DMS153 treated with DMSO at 0.1 percent for 48 hours (cell line): Measurements from ENCODE around the gene RNF224.

Experiments used
- DNase-seq: peaks from one replicate; lab custom pipeline; 2025; ENCODE audit not compliant: unreplicated experiment; lab: John Stamatoyannopoulos, UW

The RNF224 gene

DNA sequence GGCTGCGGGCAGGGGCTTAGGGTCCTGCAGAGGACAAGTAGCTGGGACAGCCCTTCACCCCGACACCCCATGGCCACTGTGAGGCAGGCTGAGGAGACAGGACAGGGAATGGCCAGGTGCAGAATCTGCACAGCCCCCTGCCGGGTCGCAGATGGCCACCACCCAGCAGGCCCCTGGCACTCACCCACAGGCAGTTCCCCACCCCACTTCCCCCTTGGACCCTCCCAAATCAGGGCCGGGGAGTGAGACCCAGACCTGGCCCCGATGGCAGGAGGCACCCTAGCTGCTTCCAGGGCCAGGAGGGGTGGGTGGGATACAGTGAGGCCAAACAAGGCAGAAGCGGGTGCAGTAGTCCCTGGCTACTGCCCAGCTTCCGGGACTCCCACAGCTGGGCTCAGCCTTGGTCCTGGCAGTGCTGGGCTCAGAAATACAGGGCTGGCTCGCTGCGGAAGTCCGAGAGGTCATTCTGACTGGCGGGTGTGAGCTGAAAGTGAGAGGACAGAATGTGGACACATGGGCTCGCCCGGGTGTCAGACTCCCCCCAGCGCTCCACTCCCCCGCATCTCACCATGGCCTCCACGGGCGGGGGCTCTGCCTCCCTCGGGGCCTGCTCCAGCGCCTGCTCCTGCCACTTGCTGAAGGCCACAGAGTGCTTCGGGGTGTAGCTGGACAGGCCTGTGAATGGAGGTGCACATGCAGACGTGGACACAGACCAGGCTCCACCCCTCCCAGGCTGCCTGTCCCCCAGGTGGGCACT is 35.4 kb upstream of the RNF224 start:
- no peak for DNase-seq

DNA sequence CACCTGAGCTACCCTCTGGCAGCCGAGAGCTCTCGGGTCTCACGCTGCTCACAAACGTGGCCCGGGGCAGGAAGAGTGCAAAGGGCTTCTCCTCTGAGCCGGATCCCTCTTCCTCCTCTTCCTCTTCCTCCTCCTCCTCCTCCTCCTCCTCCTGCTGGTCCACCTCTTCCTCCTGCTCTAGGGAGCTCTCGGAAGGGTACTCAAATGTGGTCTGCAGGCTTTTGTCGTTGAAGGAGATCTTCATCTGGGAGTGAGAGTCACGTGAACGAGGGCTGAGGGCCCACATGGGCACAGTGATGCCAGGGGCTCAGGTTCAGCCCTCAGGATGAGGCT is 34.9 kb upstream of the RNF224 start:
- no peak for DNase-seq

DNA sequence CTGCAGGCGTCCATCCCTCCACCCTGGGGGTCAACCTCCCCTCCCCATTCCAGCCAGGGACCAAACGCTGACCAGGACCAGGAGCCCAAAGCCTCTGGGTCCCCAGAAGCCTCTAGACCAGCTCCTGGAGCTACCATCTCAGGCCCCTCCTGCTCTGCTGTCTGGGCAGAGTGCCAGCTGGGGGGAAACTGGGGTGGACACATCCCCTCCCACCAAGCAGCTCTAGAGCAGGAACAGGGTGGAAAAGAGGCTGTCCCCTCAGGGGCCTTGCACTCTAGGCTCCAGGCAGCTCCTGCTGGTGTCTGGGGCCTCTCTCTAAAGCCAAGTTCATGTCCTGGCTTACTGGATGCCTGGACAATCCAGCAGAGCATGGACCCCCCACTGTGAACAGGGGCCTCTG is 34.4 kb upstream of the RNF224 start:
- no peak for DNase-seq

DNA sequence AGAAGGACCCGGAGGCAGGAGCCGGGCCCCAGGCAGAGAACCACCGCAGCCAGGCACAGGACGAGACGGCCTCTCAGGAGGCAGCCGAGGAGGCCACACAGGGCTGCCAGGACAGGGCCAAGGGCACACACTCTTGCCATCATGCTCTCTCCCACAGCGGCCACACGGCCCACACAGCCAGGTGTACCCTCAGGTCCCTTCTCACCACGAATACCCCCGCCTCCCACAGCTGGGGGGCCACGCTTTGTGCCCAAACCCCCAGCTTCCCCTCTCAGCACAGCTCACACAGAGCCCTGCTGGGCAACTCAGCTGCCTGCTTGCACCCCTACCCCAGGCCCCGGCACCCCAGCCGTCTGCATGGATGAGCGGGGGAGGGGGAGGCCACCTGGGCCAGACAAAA is 33.5 kb upstream of the RNF224 start:
- no peak for DNase-seq

DNA sequence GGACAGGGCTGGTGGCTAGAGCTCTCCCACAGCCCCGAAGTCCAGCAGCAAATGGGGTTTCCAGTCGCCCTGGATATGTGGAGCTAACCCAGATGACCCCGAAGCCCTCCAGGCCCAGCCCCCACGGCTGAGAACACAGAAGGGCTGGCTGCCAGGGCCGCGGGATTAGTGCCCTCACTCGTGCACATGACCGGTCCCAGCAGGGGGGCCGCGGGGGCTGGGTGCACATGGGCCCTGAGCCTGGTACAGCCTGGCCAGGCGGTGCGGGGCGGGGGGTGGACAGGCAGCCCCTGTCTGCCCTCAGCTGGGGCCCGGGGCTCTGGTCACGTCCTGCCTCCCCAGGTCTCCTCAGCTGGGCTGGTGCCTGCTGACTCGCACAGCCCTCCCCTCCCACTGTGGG is 32.9 kb upstream of the RNF224 start:
- no peak for DNase-seq

DNA sequence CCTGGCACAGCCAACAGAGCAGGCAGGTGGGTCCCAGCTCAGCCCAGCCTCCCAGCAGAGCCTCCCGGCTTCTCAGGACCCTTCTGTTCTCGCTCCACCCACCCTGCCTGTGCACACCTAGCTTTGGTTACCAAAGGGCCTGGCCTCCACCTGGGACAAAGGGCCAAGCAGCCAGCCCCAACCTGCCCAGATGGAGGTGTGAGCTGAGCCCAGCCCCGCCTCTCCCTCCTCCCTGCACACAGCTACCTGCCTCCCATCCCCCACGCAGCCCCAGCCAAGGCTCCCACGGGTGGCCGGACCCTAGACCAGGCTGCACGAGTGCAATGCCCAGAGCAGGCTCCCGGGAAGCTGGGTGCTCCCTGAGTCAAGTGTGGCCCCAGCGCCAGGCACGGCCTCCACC is 32.4 kb upstream of the RNF224 start:
- DNase-seq = peak; percentile 78

DNA sequence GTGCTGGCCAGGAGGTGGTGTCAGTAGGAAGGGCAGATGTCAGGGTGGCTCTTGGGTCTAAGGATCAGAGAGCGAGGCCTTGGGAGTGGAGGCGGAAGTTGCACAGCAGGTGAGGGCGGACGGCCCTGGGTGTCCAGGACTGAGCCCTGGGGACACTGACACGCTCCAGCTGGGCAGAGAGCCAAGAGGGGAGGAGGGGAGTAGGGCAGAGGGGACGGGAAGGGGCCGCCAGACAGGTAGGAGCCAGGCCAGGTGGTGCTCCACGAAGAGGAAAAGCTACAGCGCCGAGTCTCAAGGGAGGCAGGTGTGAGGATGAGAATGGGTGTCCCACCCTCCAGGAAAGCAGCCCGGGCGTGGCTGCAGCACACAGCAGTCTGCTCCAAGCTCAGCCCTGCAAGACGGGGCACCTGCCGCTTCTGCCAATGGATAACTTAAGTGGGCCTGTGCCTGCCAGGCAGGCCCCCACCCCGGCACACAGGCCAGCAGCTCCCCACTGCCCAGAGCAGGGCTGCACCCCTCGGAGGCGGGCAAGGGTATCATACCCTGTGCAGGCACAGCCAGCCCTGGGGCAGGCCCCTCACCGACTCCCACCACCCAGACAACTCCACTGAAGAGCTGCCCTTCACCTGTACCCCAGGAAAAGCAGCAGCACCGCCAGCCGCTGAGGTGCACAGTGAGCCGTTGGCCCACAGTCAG is 31.6 kb upstream of the RNF224 start:
- peak; percentile 98 for DNase-seq

DNA sequence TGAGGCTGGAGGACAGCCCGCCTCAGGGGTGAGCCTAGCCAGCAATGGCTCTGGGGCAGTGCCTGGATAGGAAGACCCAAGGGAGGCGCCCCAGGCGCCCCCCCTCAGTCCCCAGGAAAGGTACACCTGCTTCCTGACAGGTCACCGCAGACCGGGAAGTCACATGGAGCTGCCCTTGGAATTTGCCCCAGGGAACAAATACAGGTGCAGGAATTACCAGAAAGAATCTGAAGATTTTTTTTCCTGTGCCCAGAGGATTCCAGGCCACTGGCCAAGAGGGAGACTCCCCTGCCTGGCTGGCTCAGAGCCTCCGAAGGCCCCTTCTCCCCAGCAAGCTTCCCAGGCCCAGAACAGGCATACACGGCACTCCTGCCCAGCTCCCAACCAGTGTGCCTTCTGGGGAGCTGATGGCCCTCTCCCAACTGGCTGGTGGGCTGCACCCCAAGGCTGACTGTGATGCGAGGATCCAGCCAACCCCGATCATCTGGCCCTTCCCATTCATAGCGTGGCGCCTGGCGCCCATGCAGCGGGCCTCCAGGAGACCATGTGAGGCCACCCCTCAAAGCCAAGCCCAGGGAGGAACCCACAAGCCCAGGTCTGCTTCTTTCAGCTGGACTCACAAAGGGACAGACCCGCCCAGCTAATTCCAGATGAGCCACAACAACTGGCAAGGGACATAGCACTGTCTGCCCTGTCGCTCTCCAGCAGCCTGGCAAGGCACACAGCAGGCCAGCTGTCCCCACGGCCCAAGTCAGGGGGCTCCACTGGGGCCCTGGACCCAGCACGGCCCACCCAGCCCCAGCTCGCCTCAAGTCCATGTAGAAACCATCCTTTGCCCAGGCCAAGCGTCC is 29.0 kb upstream of the RNF224 start:
- no peak for DNase-seq

DNA sequence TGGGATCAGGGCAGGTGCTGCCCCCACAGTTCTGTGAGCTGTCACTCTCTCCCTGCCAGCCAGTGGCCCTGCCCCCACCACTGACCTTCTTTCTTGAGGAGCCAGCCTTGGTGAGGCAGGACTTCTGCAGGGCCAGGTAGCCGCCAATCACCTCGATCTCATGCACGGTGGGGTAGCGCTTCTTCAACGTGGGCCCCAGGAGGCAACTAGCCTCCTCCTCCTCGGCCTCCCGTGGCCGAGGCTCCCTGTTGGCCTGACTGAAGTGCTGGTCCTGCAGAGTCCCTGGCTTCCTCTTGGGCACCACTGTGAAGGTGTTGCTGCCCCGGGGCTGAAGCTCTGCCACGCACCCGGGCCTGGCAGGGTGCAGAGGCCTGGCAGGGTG is 28.4 kb upstream of the RNF224 start:
- DNase-seq = no peak

DNA sequence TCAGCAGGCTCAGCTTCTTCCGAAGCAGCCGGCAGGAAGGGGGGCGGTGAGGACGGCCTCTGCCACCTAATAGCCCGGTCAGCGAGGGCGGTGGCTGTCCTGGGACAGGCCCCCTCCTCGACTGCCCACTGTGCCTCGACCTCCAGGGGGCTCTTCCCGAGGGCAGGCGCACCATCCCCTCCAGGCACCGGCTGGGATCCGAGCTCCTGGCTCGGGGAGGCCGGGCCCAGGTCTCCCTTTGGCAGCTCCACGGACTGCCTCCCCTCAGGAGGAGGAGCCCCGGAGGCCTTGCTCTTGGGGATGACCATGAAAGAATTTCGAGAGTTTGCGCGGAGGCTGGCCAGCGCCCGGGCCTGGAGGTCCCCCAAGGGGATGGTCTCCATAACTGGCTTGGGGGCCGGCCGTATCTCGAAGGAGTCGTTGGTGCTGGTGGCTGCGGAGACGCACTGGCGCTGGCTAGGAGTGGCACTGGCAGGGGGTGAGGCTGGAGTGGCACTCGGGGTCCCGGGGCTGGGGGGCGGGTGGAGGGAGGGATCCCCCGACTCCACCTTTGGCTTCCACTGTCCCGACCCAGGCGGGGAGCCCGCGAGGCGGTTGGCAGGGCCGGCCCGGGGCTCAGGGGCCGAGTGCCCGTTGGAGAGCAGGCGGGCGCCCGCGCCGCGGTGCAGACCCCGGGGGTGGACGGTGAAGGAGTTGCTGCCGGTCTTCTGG is 27.7 kb upstream of the RNF224 start:
- DNase-seq = no peak

DNA sequence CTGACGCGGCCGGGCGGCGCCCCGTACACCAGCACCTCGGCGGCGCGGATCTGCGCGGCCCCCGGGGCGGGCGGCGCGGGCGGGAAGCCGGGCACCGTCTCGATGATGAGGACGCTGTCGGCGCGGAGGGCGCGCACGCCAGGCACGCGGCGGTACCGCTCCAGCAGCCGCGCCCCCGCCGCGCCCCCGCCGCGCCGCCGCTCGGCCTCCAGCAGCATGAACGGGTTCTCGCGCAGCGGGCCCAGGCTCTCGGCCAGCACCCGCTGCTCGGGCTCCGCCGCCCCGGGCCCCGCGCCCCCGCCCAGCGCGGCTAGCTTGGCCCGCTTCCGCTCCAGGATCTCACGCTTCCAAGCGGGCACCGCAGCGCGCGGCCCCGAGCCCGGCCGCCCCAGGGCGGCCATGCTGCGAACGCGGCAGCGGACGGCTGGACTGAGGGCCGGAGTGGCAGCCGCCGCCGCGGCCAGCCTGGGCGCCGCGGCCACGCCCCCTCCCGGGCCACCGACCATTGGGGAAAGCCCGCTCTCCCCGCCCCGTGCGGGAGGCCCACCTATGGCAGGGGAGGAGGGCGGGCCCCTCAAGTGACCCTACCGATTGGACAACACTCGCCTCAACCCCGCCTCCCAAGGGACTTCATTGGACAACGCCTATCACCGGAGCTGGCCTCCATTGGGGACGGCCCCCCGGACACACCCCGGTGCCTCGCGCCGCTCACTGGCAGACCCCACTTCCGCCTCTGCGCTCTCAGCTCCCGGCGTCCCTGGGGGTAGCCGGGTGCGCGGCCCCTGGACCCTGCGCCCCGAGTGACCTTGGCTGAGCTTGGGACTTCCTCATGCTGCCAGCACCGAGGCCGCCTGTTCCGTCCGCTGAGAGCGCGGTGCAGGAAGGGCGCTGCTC is 26.7 kb upstream of the RNF224 start, which contains the start of gene TPRN:
Gene TPRN (minus strand): TSS at position 431 of the 894 bp plus-strand sequence. CDS start 30 bp downstream, at position 401.
- peak; percentile 96 for DNase-seq

DNA sequence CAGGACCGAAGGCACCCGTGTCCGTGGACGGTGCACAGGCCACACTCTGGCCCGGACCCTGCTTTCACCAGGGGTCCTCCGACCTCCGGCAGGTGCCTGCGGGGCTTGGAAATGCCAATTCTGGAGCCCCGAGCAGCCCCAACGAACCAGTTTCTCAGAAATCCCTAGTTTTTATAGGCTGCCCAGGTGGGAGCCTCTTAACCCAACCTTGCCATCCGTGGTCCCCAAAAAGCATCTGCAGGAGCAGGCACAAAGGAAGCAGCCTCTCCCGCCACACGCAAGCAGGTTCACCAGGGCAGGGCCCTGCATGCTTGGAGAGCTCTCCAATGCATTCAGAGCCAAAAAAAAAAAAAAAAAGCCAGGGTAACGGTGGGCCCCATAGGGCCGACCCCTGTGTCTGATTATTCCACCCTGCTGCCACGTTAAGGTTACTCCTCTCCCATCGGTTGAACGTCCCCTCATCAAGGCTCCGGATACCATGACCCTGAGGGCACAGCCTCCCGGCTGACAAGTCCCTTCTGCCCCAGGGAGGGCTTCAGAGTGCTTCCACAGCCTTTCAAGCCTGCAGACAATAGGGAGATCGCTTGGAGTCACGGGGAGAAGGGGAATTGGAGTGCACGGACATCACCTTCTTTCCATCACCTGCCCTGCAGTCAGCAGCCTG is 26.0 kb upstream of the RNF224 start:
- DNase-seq = no peak

DNA sequence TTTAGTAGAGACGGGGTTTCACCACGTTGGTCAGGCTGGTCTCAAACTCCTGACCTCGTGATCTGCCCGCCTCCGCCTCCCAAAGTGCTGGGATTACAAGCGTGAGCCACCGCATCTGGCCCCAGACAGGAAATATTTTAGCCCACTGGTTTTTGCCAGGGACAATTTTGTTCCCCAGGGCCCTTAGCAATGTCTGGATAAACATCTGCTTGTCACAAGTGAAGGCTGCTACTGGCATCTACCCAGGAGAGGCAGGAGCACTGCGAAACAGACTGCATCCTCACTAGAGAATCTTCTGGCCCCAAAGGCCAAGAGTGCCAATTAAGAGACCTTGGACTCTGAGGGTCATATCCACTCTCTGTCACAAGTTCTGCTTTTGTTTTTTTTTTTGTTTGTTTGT is 24.3 kb upstream of the RNF224 start:
- no peak for DNase-seq

DNA sequence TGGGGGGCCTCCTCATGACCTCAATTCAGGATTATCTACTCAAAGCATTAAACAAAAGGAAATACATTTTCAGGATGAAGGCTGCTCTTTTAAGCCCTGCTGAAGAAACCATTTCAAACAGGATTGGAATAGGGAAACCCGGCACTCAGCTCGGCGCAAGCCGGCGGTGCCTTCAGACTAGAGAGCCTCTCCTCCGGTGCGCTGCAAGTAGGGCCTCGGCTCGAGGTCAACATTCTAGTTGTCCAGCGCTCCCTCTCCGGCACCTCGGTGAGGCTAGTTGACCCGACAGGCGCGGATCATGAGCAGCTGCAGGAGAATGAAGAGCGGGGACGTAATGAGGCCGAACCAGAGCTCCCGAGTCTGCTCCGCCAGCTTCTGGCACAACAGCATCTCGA is 22.6 kb upstream of the RNF224 start:
- no peak for DNase-seq

DNA sequence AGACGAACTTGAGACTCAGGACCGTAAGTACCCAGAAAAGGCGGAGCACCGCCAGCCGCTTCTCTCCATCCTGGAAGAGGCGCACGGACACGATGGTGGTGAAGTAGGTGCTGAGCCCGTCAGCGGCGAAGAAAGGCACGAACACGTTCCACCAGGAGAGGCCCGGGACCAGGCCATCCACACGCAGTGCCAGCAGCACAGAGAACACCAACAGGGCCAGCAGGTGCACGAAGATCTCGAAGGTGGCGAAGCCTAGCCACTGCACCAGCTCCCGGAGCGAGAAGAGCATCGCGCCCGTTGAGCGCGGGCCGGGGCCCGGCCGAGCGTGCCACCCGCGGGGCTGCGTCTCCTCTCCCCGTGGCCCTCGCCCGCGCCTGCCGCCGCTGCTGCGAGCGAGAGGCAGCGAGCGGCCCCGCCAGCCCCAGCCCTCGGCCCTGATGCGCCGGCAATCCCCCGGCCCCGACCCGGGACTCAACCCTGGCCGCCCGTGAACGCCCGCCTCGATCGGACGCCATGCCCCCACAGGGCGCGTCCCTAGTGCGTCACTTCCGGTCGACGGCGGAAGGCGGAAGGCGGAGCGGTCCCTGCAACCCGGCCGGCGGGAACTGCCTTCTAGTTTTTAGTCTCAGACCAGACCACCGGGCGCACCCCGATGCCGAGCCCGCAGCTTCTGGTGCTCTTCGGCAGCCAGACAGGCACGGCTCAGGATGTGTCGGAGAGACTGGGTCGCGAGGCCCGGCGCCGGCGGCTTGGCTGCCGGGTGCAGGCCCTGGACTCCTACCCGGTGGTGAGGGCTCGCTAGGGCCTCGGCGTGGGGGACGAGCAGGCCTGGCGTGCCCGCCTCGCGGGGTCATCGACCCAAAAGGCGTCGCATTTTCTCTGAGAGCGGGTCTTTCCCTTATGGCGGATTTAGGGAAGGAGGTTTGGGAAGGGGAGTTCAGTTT is 21.9 kb upstream of the RNF224 start, which contains the start of the genes NDOR1 and TMEM203:
Gene NDOR1 (plus strand): TSS at position 575 of the 944 bp plus-strand sequence. CDS start 78 bp downstream, at position 653.
Gene TMEM203 (minus strand): TSS at position 523 of the 944 bp plus-strand sequence. CDS start 234 bp downstream, at position 289.
- DNase-seq = peak; percentile 59

DNA sequence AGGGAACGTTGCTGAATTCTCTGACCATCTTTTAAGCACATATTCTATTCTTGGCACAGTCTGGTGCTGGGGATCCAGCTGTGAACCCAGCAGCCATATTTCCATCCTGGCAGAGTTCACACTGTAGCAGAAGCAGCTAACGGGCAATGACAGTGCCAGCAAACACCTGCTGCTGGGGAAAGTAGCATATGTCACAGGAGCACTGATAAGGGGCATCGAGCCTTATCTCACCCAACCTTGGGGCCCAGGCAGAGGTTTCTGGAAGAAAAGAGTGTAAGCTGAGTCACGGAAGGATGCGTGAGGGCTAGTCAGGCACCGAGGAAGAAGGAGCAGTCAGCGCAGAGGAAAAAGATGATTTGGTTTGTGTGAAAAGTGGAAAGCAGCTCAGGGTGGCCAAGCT is 20.7 kb upstream of the RNF224 start:
- no peak for DNase-seq

DNA sequence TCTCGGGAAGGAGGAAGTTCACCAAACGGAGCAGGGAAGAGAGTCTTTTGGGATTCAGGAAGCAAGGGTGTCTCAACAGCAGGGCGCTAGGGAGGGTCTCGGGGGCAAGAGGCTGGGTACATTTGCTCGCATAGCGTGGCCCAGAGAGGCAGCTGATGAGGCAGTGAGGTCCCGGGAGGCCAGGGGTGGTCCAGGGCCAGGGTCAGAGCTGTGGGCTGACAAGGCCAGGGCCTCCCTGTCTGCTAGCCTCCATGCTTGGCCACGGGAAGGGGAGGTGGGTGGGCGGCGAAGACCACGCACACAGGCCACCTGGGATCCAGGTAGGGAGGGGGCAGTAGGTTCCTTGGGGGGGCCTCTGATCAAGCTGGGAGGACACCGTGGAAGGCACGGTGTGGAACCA is 15.8 kb upstream of the RNF224 start:
- no peak for DNase-seq

DNA sequence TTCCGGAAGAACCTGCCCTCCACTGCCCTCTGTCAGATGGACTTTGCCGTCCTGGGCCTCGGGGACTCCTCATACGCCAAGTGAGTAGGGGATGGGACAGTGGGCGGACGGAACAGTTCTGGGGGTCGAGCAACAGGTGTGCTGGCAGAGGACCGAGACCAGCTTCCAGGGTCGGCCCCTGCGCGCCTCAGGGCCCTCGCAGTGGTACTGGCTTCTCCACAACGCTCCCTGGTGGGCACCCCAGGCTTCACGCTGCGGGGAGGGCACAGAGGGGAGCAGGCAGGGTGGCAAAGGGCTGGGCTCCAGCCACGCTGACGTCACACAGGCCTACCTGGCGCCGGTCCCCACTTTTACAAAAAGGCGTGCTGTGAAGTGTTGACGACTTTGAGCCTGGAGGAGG is 14.8 kb upstream of the RNF224 start:
- no peak for DNase-seq
